ENCODE data around the gene MIP.
"Not testable (repeated sequence)": the region's sequence is repeated elsewhere in the genome, so short reads cannot be mapped to it uniquely, and the experiment has no call there.

The MIP gene

GRCh38 chr12:56462565-56462964, 8.1 kb upstream of the MIP start:
- no peak for DNase-seq

GRCh38 chr12:56461235-56462159, 7.0 kb upstream of the MIP start:
- DNase-seq: no peak

- DNase-seq: no peak
These were observed 3.4 kb upstream of the MIP start for GRCh38 chr12:56457817-56458216.

- DNase-seq: no peak
These were observed 3.3 kb downstream of the MIP start for GRCh38 chr12:56451147-56451546.

GRCh38 chr12:56450241-56450640, 4.2 kb downstream of the MIP start:
- no peak for DNase-seq

GRCh38 chr12:56449622-56449984, 4.9 kb downstream of the MIP start:
- no peak for DNase-seq

GRCh38 chr12:56448860-56449621, 5.4 kb downstream of the MIP start, which contains the start of gene TIMELESS:
Gene TIMELESS, minus strand, starts transcription at chr12:56449426. Its CDS starts 15,256 bp downstream, at chr12:56434170.
- DNase-seq: peak; percentile 85

GRCh38 chr12:56443208-56443607, 11.2 kb downstream of the MIP start:
- DNase-seq: not testable (repeated sequence)

- no peak for DNase-seq
These were observed 16.9 kb downstream of the MIP start for GRCh38 chr12:56437430-56438176.

GRCh38 chr12:56434828-56435227, 19.6 kb downstream of the MIP start:
- no peak for DNase-seq

GRCh38 chr12:56431850-56432249, 22.6 kb downstream of the MIP start:
- no peak for DNase-seq

- no peak for DNase-seq
These were observed 23.2 kb downstream of the MIP start for GRCh38 chr12:56431288-56431687.

- DNase-seq: no peak
These were observed 28.5 kb downstream of the MIP start for GRCh38 chr12:56425940-56426438.

GRCh38 chr12:56425193-56425592, 29.3 kb downstream of the MIP start:
- no peak for DNase-seq

GRCh38 chr12:56420411-56420810, 34.0 kb downstream of the MIP start:
- DNase-seq: no peak

GRCh38 chr12:56417739-56418138, 36.7 kb downstream of the MIP start:
- no peak for DNase-seq

- DNase-seq: no peak
These were observed 40.1 kb downstream of the MIP start for GRCh38 chr12:56414401-56414800.

GRCh38 chr12:56413392-56413791, 41.1 kb downstream of the MIP start:
- DNase-seq: no peak

- DNase-seq: no peak
These were observed 42.4 kb downstream of the MIP start for GRCh38 chr12:56411781-56412639.

- no peak for DNase-seq
These were observed 43.7 kb downstream of the MIP start for GRCh38 chr12:56410768-56411167.

- DNase-seq: no peak
These were observed 45.5 kb downstream of the MIP start for GRCh38 chr12:56408799-56409417.

GRCh38 chr12:56404227-56404626, 50.2 kb downstream of the MIP start:
- DNase-seq: not testable (repeated sequence)
